ENCODE measurements around the gene MAPK10. TPM values are rescaled to one million over a fixed set of nuclear protein-coding genes. Genes with fewer than 3 reads are reported as not detected.

The MAPK10 gene
- total RNA-seq, 1 experiment from 2014 or later, result 0.44 TPM

DNA sequence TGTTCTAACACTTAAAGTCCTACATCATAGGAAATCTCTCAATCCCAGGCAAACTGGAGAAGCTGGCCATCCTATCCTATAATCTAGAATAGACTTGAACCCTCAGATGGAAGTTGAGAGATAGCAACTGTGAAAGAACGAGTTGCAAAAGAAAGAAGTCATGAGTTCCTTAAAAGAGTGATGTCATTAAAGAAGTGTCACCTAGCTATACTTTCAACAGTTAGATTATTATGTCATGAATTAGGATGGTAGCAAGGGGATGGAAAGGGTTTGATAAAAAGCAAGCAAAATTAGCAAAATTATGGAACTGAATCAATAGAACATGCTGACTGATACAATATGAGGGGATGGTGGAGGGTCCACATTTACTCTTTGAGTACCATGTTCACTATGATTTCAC is 7.1 kb upstream of the MAPK10 start:
- H4K20me1 ChIP-seq (ENCODE audit: low read length), result no peaks in the 10 kb centered on the region
- no peaks in the 10 kb centered on the region for H3K27me3 ChIP-seq (ENCODE audit: low read length)
- H3K36me3 ChIP-seq (ENCODE audit: low read depth, low read length), result no peaks in the 10 kb centered on the region
- no peak for ATAC-seq
- peaks cover 10% of the 10 kb centered on the region for H3K4me1 ChIP-seq (ENCODE audit: insufficient read depth, low read length)
- no peaks in the 10 kb centered on the region for H3K9me2 ChIP-seq (replicated peaks; ENCODE audit: low read length)
- no peak overlapping the region for H2AFZ ChIP-seq (ENCODE audit: low read length)
- no peaks in the 10 kb centered on the region for H3F3A ChIP-seq (ENCODE audit: low read length, unreplicated experiment)
- no peaks in the 10 kb centered on the region for H3K9me3 ChIP-seq (ENCODE audit: low read length)
- ChIA-PET POLR2A (ENCODE audit: unreplicated experiment) (no interaction called here), CTCF (no interaction called here)
- H3K9ac ChIP-seq (ENCODE audit: low read length), result no peak overlapping the region
- H3K79me2 ChIP-seq (ENCODE audit: low read length), result no peaks in the 10 kb centered on the region
- no TSS peak for BruUV-seq (replicated peaks)
- no peak overlapping the region for H3K27ac ChIP-seq (ENCODE audit: low read length)
- no peak overlapping the region for H3K4me3 ChIP-seq (ENCODE audit: low read length)
- intact Hi-C loops (cut with micrococcal nuclease), result no loop called here
- no peak for TF ChIP-seq EZH2 (IDR thresholded peaks at IDR 0.05; ENCODE audit: low read length, unreplicated experiment)
- TF ChIP-seq EZH2phosphoT487 (IDR thresholded peaks at IDR 0.05; ENCODE audit: borderline replicate concordance, low read length), result no peak
- TF ChIP-seq CTCF (conservative IDR thresholded peaks at IDR 0.05; ENCODE audit: low read depth, low read length), result no peak
- H3K4me2 ChIP-seq (ENCODE audit: low read length), result no peak overlapping the region
- DNase-seq, result no peak

DNA sequence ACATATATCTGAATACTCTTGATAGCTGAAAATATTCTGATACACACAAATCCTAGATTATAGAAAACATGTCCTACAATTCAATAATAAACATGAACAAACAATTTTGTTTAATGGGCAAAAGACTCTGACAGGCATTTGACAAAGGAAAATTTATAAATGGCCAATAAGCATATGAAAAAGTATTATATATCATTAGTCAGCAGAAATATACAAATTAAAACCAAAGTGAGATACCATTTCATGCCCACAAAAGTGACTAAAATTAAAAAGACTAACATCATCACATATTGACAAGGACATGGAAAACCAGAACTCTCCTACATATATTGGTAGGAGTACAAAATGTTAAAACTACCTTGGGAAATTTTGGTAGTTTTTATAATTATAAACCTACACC is 2.7 kb upstream of the MAPK10 start:
- intact Hi-C loops (cut with micrococcal nuclease), result no loop called here
- no peaks in the 10 kb centered on the region for H3F3A ChIP-seq (ENCODE audit: low read length, unreplicated experiment)
- no peak overlapping the region for H3K4me2 ChIP-seq (ENCODE audit: low read length)
- no peaks in the 10 kb centered on the region for H4K20me1 ChIP-seq (ENCODE audit: low read length)
- POLR2A ChIA-PET (ENCODE audit: unreplicated experiment), result no interaction called here
- ATAC-seq (no peak), DNase-seq (no peak)
- no peak overlapping the region for H3K27ac ChIP-seq (ENCODE audit: low read length)
- H2AFZ ChIP-seq (ENCODE audit: low read length), result no peak overlapping the region
- BruUV-seq (replicated peaks), result no TSS peak
- H3K27me3 ChIP-seq (ENCODE audit: low read length), result no peaks in the 10 kb centered on the region
- no peaks in the 10 kb centered on the region for H3K9me3 ChIP-seq (ENCODE audit: low read length)
- H3K4me1 ChIP-seq (ENCODE audit: insufficient read depth, low read length), result peaks cover 5% of the 10 kb centered on the region
- CTCF ChIA-PET, result no interaction called here
- no peak overlapping the region for H3K9ac ChIP-seq (ENCODE audit: low read length)
- H3K4me3 ChIP-seq (ENCODE audit: low read length), result no peak overlapping the region
- H3K9me2 ChIP-seq (replicated peaks; ENCODE audit: low read length), result no peaks in the 10 kb centered on the region
- H3K36me3 ChIP-seq (ENCODE audit: low read depth, low read length), result no peaks in the 10 kb centered on the region
- TF ChIP-seq EZH2 (IDR thresholded peaks at IDR 0.05; ENCODE audit: low read length, unreplicated experiment) (no peak), CTCF (conservative IDR thresholded peaks at IDR 0.05; ENCODE audit: low read depth, low read length) (no peak), EZH2phosphoT487 (IDR thresholded peaks at IDR 0.05; ENCODE audit: borderline replicate concordance, low read length) (no peak)
- H3K79me2 ChIP-seq (ENCODE audit: low read length), result no peaks in the 10 kb centered on the region

DNA sequence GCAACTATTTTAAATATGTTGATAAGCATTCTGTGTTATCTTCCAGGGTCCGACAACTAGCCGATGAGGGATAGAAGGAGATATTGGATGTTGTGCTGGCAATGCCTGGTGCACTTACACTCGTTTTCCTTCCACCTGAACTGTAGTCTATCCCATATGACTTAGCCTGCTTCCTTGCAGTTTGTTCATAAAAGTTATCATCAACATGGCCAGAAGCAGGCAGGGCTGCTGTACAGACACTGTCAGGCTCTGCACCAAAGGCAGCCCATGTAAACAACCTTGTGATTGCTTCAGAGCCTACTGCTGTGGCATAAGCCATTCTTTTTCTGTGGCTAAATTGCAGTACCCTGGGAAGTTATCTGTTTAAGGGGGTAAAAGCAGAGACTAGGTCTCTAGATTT is 1.6 kb downstream of the MAPK10 start:
- H4K20me1 ChIP-seq (ENCODE audit: low read length), result no peaks in the 10 kb centered on the region
- no peak for DNase-seq
- no peaks in the 10 kb centered on the region for H3K27me3 ChIP-seq (ENCODE audit: low read length)
- H3K79me2 ChIP-seq (ENCODE audit: low read length), result no peaks in the 10 kb centered on the region
- no peak overlapping the region for H2AFZ ChIP-seq (ENCODE audit: low read length)
- ChIA-PET CTCF (no interaction called here), POLR2A (ENCODE audit: unreplicated experiment) (no interaction called here)
- no peak overlapping the region for H3K9ac ChIP-seq (ENCODE audit: low read length)
- no TSS peak for BruUV-seq (replicated peaks)
- no peak overlapping the region for H3K4me2 ChIP-seq (ENCODE audit: low read length)
- no peak overlapping the region for H3K27ac ChIP-seq (ENCODE audit: low read length)
- no peak for ATAC-seq
- intact Hi-C loops (cut with micrococcal nuclease), result no loop called here
- H3K4me3 ChIP-seq (ENCODE audit: low read length), result no peak overlapping the region
- H3K4me1 ChIP-seq (ENCODE audit: insufficient read depth, low read length), result no peaks in the 10 kb centered on the region
- TF ChIP-seq EZH2 (IDR thresholded peaks at IDR 0.05; ENCODE audit: low read length, unreplicated experiment) (no peak), EZH2phosphoT487 (IDR thresholded peaks at IDR 0.05; ENCODE audit: borderline replicate concordance, low read length) (no peak), CTCF (conservative IDR thresholded peaks at IDR 0.05; ENCODE audit: low read depth, low read length) (no peak)
- no peaks in the 10 kb centered on the region for H3K9me2 ChIP-seq (replicated peaks; ENCODE audit: low read length)
- no peaks in the 10 kb centered on the region for H3F3A ChIP-seq (ENCODE audit: low read length, unreplicated experiment)
- no peaks in the 10 kb centered on the region for H3K9me3 ChIP-seq (ENCODE audit: low read length)
- no peaks in the 10 kb centered on the region for H3K36me3 ChIP-seq (ENCODE audit: low read depth, low read length)

Data from PC-3 (cell line).